ENCODE results near the gene STXBP4.

GRCh38 chr17:54924405-54924804, 44.2 kb upstream of the STXBP4 start:
- TF ChIP-seq, protein P1, sequence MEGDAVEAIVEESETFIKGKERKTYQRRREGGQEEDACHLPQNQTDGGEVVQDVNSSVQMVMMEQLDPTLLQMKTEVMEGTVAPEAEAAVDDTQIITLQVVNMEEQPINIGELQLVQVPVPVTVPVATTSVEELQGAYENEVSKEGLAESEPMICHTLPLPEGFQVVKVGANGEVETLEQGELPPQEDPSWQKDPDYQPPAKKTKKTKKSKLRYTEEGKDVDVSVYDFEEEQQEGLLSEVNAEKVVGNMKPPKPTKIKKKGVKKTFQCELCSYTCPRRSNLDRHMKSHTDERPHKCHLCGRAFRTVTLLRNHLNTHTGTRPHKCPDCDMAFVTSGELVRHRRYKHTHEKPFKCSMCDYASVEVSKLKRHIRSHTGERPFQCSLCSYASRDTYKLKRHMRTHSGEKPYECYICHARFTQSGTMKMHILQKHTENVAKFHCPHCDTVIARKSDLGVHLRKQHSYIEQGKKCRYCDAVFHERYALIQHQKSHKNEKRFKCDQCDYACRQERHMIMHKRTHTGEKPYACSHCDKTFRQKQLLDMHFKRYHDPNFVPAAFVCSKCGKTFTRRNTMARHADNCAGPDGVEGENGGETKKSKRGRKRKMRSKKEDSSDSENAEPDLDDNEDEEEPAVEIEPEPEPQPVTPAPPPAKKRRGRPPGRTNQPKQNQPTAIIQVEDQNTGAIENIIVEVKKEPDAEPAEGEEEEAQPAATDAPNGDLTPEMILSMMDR (IDR thresholded peaks at IDR 0.05 in 2 of 3, conservative IDR thresholded peaks at IDR 0.05 in 1 of 3; ENCODE audit: borderline replicate concordance in 1 of 3, insufficient read depth in 1 of 3, low read depth in 2 of 3, low read length in 2 of 3): no peak
- no peak for TF ChIP-seq POLR2AphosphoS5 (IDR thresholded peaks at IDR 0.05; ENCODE audit: low read depth, low read length)
